Upper lobe of left lung (tissue), 6 donors: ENCODE results near the gene UBAP1L. TPM values are rescaled to one million over a fixed set of nuclear protein-coding genes. Genes with fewer than 3 reads are reported as not detected.
"Not testable (repeated sequence)": the region's sequence is repeated elsewhere in the genome, so short reads cannot be mapped to it uniquely, and the experiment has no call there.

Experiments used
- ATAC-seq, 2 donors: fragments of 200-7000 bp; cut with Tn5 transposase; one replicate each; pipeline ENCODE4 v1.9.1; 2022; ENCODE audit warnings: mild to moderate bottlenecking in 2 of 2, moderate library complexity in 2 of 2; ENCODE audit not compliant: low FRiP score in 2 of 2
- DNase-seq, 2 donors: peaks; one replicate each; pipeline ENCODE4 v3.0.0-alpha.2; 2019 to 2020
- H3K27ac ChIP-seq, 4 donors: fragments of 200-600 bp; sonication (generic); one replicate each; pipeline ENCODE4 v1.5.1; 2016 to 2019
- H3K27me3 ChIP-seq, 4 donors: fragments of 200-600 bp; sonication (generic); one replicate each; pipeline ENCODE4 v1.5.1; 2017 to 2019
- H3K36me3 ChIP-seq, 4 donors: fragments of 200-600 bp; sonication (generic); one replicate each; pipeline ENCODE4 v1.5.1; 2016 to 2019
- H3K4me1 ChIP-seq, 4 donors: fragments of 200-600 bp; sonication (generic); one replicate each; pipeline ENCODE4 v1.5.1; 2018 to 2019
- H3K4me3 ChIP-seq, 4 donors: fragments of 200-600 bp; sonication (generic); one replicate each; pipeline ENCODE4 v1.5.1; 2017 to 2019; ENCODE audit warnings: mild to moderate bottlenecking in 2 of 4, moderate library complexity in 1 of 4
- H3K9me3 ChIP-seq, 4 donors: fragments of 200-600 bp; sonication (generic); one replicate each; pipeline ENCODE4 v1.5.1; 2018 to 2019
- CTCF ChIP-seq, 6 experiments: fragments of 450-650 bp in 4 of 6; fragments of 200-600 bp in 2 of 6; sonication (generic) in 2 of 6; IDR thresholded peaks; one replicate each; pipeline ENCODE4 v1.5.1; 2016 to 2019; ENCODE audit warnings: antibody characterized with exemption in 6 of 6
- EP300 ChIP-seq, 4 donors: sonication (generic); formaldehyde crosslinking; IDR thresholded peaks; one replicate each; pipeline ENCODE4 v1.5.1; 2017; ENCODE audit warnings: antibody characterized with exemption in 4 of 4, control low read depth in 2 of 4
- POLR2A ChIP-seq, 4 donors: fragments of 450-650 bp; IDR thresholded peaks; one replicate each; pipeline ENCODE4 v1.5.1; 2016 to 2017; ENCODE audit warnings: antibody characterized with exemption in 4 of 4, mild to moderate bottlenecking in 2 of 4
- POLR2AphosphoS5 ChIP-seq, 2 donors: sonication (generic); formaldehyde crosslinking; IDR thresholded peaks; one replicate each; pipeline ENCODE4 v1.5.1; 2017; ENCODE audit warnings: antibody characterized with exemption in 2 of 2
- WGBS, 2 donors: methylation state at CpG; one replicate each; pipeline ENCODE4 v1.1.5; 2017 to 2018; 5-methylcytosine and 5-hydroxymethylcytosine counted together
- total RNA-seq, 6 donors: library from RNA; depleted of rRNA in 4 of 6; stranded (reverse); fragments of >200 nt in 4 of 6; gene quantifications; one replicate each; pipeline versions ENCODE4 v1.1.0 to v1.2.1, GENCODE V29; 2016 to 2021
- donor health status: DM: no; HTN: no; CAD: no; lungs with moderate emphysema.
- donor health status: DM: no; HTN: yes; CAD: no; lungs with severe emphysema.

The UBAP1L gene
- total RNA-seq, 6 donors from 2014 or later = 3.3 to 10.5 (median 4.8) TPM

GRCh38 chr15:65096481-65097385, 18.3 kb downstream of the UBAP1L start:
- Histone ChIP-seq H3K27ac (no peak overlapping the region), H3K9me3 (no peaks in the 10 kb centered on the region), H3K36me3 (peaks cover 9 to 44% (median 27%) of the 10 kb centered on the region in 4 donors), H3K4me3 (no peak overlapping the region), H3K27me3 (no peaks in the 10 kb centered on the region), H3K4me1 (peaks cover 0 to 8% (median 3%) of the 10 kb centered on the region in 4 donors)
- no peak for ATAC-seq
- WGBS, 2 donors = 91 to 100% methylated on average over 1 to 6 of the region's 6 CpGs
- DNase-seq = no peak
- TF ChIP-seq POLR2AphosphoS5 (IDR thresholded peaks at IDR 0.05) (no peak), CTCF (IDR thresholded peaks at IDR 0.05) (no peak), EP300 (IDR thresholded peaks at IDR 0.05) (no peak), POLR2A (IDR thresholded peaks at IDR 0.05) (no peak)

GRCh38 chr15:65095747-65096104, 19.3 kb downstream of the UBAP1L start:
- no peak overlapping the region for H3K27ac ChIP-seq
- H3K4me3 ChIP-seq = no peak overlapping the region
- no peak for TF ChIP-seq POLR2AphosphoS5 (IDR thresholded peaks at IDR 0.05)
- TF ChIP-seq POLR2A (IDR thresholded peaks at IDR 0.05) = no peak
- TF ChIP-seq CTCF (IDR thresholded peaks at IDR 0.05) = no peak
- no peak for TF ChIP-seq EP300 (IDR thresholded peaks at IDR 0.05)
- ATAC-seq = no peak
- H3K27me3 ChIP-seq = no peaks in the 10 kb centered on the region
- DNase-seq = no peak
- peaks cover 9 to 40% (median 27%) of the 10 kb centered on the region in 4 donors for H3K36me3 ChIP-seq
- H3K4me1 ChIP-seq = peaks cover 0 to 2% (median 0%) of the 10 kb centered on the region in 4 donors
- 80 to 87% methylated on average over 5 to 6 of the region's 6 CpGs for WGBS, 2 donors
- no peaks in the 10 kb centered on the region for H3K9me3 ChIP-seq

- no peak overlapping the region for H3K27ac ChIP-seq
- H3K4me1 ChIP-seq = peaks cover 0 to 2% (median 0%) of the 10 kb centered on the region in 4 donors
- TF ChIP-seq POLR2AphosphoS5 (IDR thresholded peaks at IDR 0.05) (no peak), POLR2A (IDR thresholded peaks at IDR 0.05) (no peak), EP300 (IDR thresholded peaks at IDR 0.05) (no peak)
- no peak for ATAC-seq
- 69 to 76% methylated on average over 5 of the region's 5 CpGs for WGBS, 2 donors
- H3K9me3 ChIP-seq = no peaks in the 10 kb centered on the region
- H3K27me3 ChIP-seq = no peaks in the 10 kb centered on the region
- H3K4me3 ChIP-seq = no peak overlapping the region
- H3K36me3 ChIP-seq = peaks cover 9 to 36% (median 27%) of the 10 kb centered on the region in 4 donors
- no peak for DNase-seq
These were observed 19.8 kb downstream of the UBAP1L start for GRCh38 chr15:65095011-65095746.

GRCh38 chr15:65094294-65094995, 20.6 kb downstream of the UBAP1L start:
- ATAC-seq (no peak), DNase-seq (no peak)
- peaks cover 8 to 29% (median 24%) of the 10 kb centered on the region in 4 donors for H3K36me3 ChIP-seq
- peaks cover 2 to 5% (median 4%) of the 10 kb centered on the region in 4 donors for H3K4me1 ChIP-seq
- H3K27ac ChIP-seq = peak overlapping the region in 1 of 4 donors; percentile 8
- H3K9me3 ChIP-seq = no peaks in the 10 kb centered on the region
- no peaks in the 10 kb centered on the region for H3K27me3 ChIP-seq
- no peak overlapping the region for H3K4me3 ChIP-seq
- WGBS, 2 donors = 75 to 99% methylated on average over 10 to 14 of the region's 14 CpGs
- TF ChIP-seq CTCF (IDR thresholded peaks at IDR 0.05) = no peak
- no peak for TF ChIP-seq POLR2AphosphoS5 (IDR thresholded peaks at IDR 0.05)
- TF ChIP-seq POLR2A (IDR thresholded peaks at IDR 0.05) = no peak
- no peak for TF ChIP-seq EP300 (IDR thresholded peaks at IDR 0.05)

- H3K27me3 ChIP-seq, ATAC-seq, H3K9me3 ChIP-seq, H3K4me3 ChIP-seq, DNase-seq: not testable (repeated sequence)
- WGBS, 2 donors = 94 to 98% methylated on average over 13 of the region's 13 CpGs
- H3K36me3 ChIP-seq = peaks cover 4 to 23% (median 17%) of the 10 kb centered on the region in 4 donors
- peaks cover 2 to 12% (median 11%) of the 10 kb centered on the region in 4 donors for H3K4me1 ChIP-seq
- H3K27ac ChIP-seq = peak overlapping the region in 1 of 4 donors; percentile 8
These were observed 21.2 kb downstream of the UBAP1L start for GRCh38 chr15:65093793-65094170.
